HG03439 (cell line): ENCODE results near the gene IDH3B.

ENCODE experiments used
- ATAC-seq: cut with Tn5 transposase; IDR thresholded peaks from one replicate; pipeline ENCODE4 v1.9.1; 2021; ENCODE audit warnings: mild to moderate bottlenecking, moderate library complexity; ENCODE audit not compliant: unreplicated experiment

Gene IDH3B

GRCh38 chr20:2658414-2659354 lies 5.3 kb downstream of the IDH3B start:
- no peak for ATAC-seq

GRCh38 chr20:2657674-2658073 lies 6.3 kb downstream of the IDH3B start:
- no peak for ATAC-seq

GRCh38 chr20:2657241-2657640 lies 6.8 kb downstream of the IDH3B start:
- ATAC-seq: no peak

- no peak for ATAC-seq
These were observed 7.4 kb downstream of the IDH3B start for GRCh38 chr20:2656471-2657117.

- ATAC-seq: no peak
These were observed 8.5 kb downstream of the IDH3B start for GRCh38 chr20:2655331-2656116.

GRCh38 chr20:2654831-2655230 lies 9.2 kb downstream of the IDH3B start:
- ATAC-seq: no peak

- no peak for ATAC-seq
These were observed 9.6 kb downstream of the IDH3B start for GRCh38 chr20:2654384-2654822.

GRCh38 chr20:2653556-2654383 lies 10.2 kb downstream of the IDH3B start:
- no peak for ATAC-seq

GRCh38 chr20:2652724-2653555 lies 11.1 kb downstream of the IDH3B start:
- ATAC-seq: peak; percentile 54

- peak; percentile 77 for ATAC-seq
These were observed 12.0 kb downstream of the IDH3B start, which contains the start of gene NOP56 for GRCh38 chr20:2651772-2652723. Gene NOP56 (plus strand): TSS chr20:2652632. CDS start chr20:2652661, 29 bp downstream.

- no peak for ATAC-seq
These were observed 20.3 kb downstream of the IDH3B start for GRCh38 chr20:2643708-2644107.

- no peak for ATAC-seq
These were observed 23.1 kb downstream of the IDH3B start for GRCh38 chr20:2640899-2641298.

GRCh38 chr20:2640260-2640659 lies 23.8 kb downstream of the IDH3B start:
- no peak for ATAC-seq

GRCh38 chr20:2637246-2637645 lies 26.8 kb downstream of the IDH3B start:
- no peak for ATAC-seq

- no peak for ATAC-seq
These were observed 30.6 kb downstream of the IDH3B start for GRCh38 chr20:2633381-2633780.

- no peak for ATAC-seq
These were observed 32.8 kb downstream of the IDH3B start for GRCh38 chr20:2631228-2631627.

GRCh38 chr20:2626853-2627541 lies 37.0 kb downstream of the IDH3B start:
- no peak for ATAC-seq

- ATAC-seq: no peak
These were observed 39.0 kb downstream of the IDH3B start for GRCh38 chr20:2625062-2625461.
